Thoracic aorta (tissue), 2 donors: ENCODE results near the gene SYNCRIP. TPM values are rescaled to one million over a fixed set of nuclear protein-coding genes. Genes with fewer than 3 reads are reported as not detected.
A peak's percentile ranks its signal among the peaks of the same experiment; 100 is the strongest.

Experiments
- ATAC-seq: fragments of 150-250 bp; one replicate; pipeline ENCODE4 v1.8.0; 2017; ENCODE audit warnings: low read depth; ENCODE audit not compliant: insufficient number of reproducible peaks, low FRiP score
- DNase-seq: peaks from one replicate; pipeline ENCODE4 v3.0.0-alpha.2; 2020; ENCODE audit warnings: low spot score
- H3K27ac ChIP-seq, 2 donors: fragments of 200-600 bp; sonication (generic); 1 replicate in 1 of 2; 2 replicates in 1 of 2; pipeline ENCODE4 v1.5.1; 2016; ENCODE audit warnings: mild to moderate bottlenecking in 2 of 2, moderate library complexity in 2 of 2
- H3K27me3 ChIP-seq: fragments of 200-600 bp; sonication (generic); replicated peaks from 2 replicates; pipeline ENCODE4 v1.6.0; 2016; ENCODE audit warnings: mild to moderate bottlenecking; ENCODE audit not compliant: insufficient read depth
- H3K36me3 ChIP-seq: fragments of 200-600 bp; sonication (generic); one replicate; pipeline ENCODE4 v1.5.1; 2016
- H3K4me1 ChIP-seq, 2 donors: fragments of 200-600 bp; sonication (generic); 1 replicate in 1 of 2; 2 replicates in 1 of 2; pipeline versions ENCODE4 v1.5.1 to v1.6.0; 2016; ENCODE audit warnings: low read depth in 2 of 2, mild to moderate bottlenecking in 1 of 2; ENCODE audit not compliant: control insufficient read depth in 1 of 2
- H3K4me3 ChIP-seq: fragments of 200-600 bp; sonication (generic); 2 replicates; pipeline ENCODE4 v1.5.1; 2016; ENCODE audit warnings: mild to moderate bottlenecking
- H3K9me3 ChIP-seq: fragments of 200-600 bp; sonication (generic); 2 replicates; pipeline ENCODE4 v1.5.1; 2016
- CTCF ChIP-seq: fragments of 200-600 bp; sonication (generic); IDR thresholded peaks from one replicate; pipeline ENCODE4 v1.5.1; 2019; ENCODE audit warnings: antibody characterized with exemption
- total RNA-seq, 2 donors: library from RNA; depleted of rRNA; stranded (reverse); fragments of >200 nt; gene quantifications; one replicate each; pipeline versions ENCODE4 v1.1.0 to v1.2.3, GENCODE V29; 2016

The SYNCRIP gene
- total RNA-seq, 2 donors from 2014 or later, result 47.7 to 94.2 TPM

- Histone ChIP-seq H3K4me3 (peak overlapping the region; percentile 96), H3K9me3 (no peaks in the 10 kb centered on the region), H3K27ac (peak overlapping the region in 1 of 2 donors; percentile 16), H3K27me3 (no peaks in the 10 kb centered on the region), H3K4me1 (peaks cover 27 to 54% of the 10 kb centered on the region in 2 donors), H3K36me3 (no peaks in the 10 kb centered on the region)
- DNase-seq, result no peak
- ATAC-seq, result no peak
- TF ChIP-seq CTCF, result no peak
These were observed 31.9 kb upstream of the SYNCRIP start for GRCh38 chr6:85674604-85675003.

- DNase-seq, result no peak
- no peak overlapping the region for H3K27ac ChIP-seq
- H3K4me1 ChIP-seq, result peaks cover 27 to 47% of the 10 kb centered on the region in 2 donors
- H3K27me3 ChIP-seq, result no peaks in the 10 kb centered on the region
- H3K4me3 ChIP-seq, result no peak overlapping the region
- no peaks in the 10 kb centered on the region for H3K36me3 ChIP-seq
- ATAC-seq, result no peak
- TF ChIP-seq CTCF, result no peak
- no peaks in the 10 kb centered on the region for H3K9me3 ChIP-seq
These were observed 30.8 kb upstream of the SYNCRIP start for GRCh38 chr6:85673198-85674139.

GRCh38 chr6:85672623-85673022, 29.9 kb upstream of the SYNCRIP start:
- Histone ChIP-seq H3K27me3 (no peaks in the 10 kb centered on the region), H3K4me1 (peaks cover 27 to 47% of the 10 kb centered on the region in 2 donors), H3K9me3 (no peaks in the 10 kb centered on the region), H3K4me3 (no peak overlapping the region), H3K36me3 (no peaks in the 10 kb centered on the region), H3K27ac (no peak overlapping the region)
- ATAC-seq (no peak), DNase-seq (no peak)
- no peak for TF ChIP-seq CTCF

GRCh38 chr6:85672050-85672449, 29.4 kb upstream of the SYNCRIP start:
- Histone ChIP-seq H3K4me1 (peaks cover 27 to 47% of the 10 kb centered on the region in 2 donors), H3K4me3 (no peak overlapping the region), H3K27me3 (no peaks in the 10 kb centered on the region), H3K27ac (no peak overlapping the region), H3K36me3 (no peaks in the 10 kb centered on the region), H3K9me3 (no peaks in the 10 kb centered on the region)
- DNase-seq, result no peak
- no peak for ATAC-seq
- TF ChIP-seq CTCF, result no peak

GRCh38 chr6:85670573-85670972, 27.9 kb upstream of the SYNCRIP start:
- TF ChIP-seq CTCF, result no peak
- H3K27ac ChIP-seq, result no peak overlapping the region
- H3K4me1 ChIP-seq, result peaks cover 23 to 40% of the 10 kb centered on the region in 2 donors
- no peaks in the 10 kb centered on the region for H3K27me3 ChIP-seq
- no peaks in the 10 kb centered on the region for H3K9me3 ChIP-seq
- H3K36me3 ChIP-seq, result no peaks in the 10 kb centered on the region
- no peak for DNase-seq
- no peak overlapping the region for H3K4me3 ChIP-seq
- no peak for ATAC-seq
